Panc1 (cell line): ENCODE results near the gene INF2. TPM values are rescaled to one million over a fixed set of nuclear protein-coding genes. Genes with fewer than 3 reads are reported as not detected.

Source experiments
- ATAC-seq: fragments of 200-7000 bp; cut with Tn5 transposase; 2 replicates; pipeline ENCODE4 v1.9.1; 2020; ENCODE audit warnings: mild to moderate bottlenecking, moderate library complexity
- BruUV-seq: library from RNA; stranded (reverse); fragments of 400-500 nt; replicated peaks from 2 replicates; lab custom pipeline; 2021; lab: Mats Ljungman, UMichigan
- CTCF ChIA-PET: fragments of 300-600 bp; sonication (Branson Sonifier 250); formaldehyde crosslinking; loops from one replicate; lab custom pipeline; 2022; ENCODE audit warnings: antibody characterized with exemption; lab: Charles Lee
- POLR2A ChIA-PET: fragments of 300-600 bp; sonication (Branson Sonifier 250); formaldehyde crosslinking; loops from one replicate; lab custom pipeline; 2022; ENCODE audit warnings: antibody characterized with exemption; lab: Charles Lee
- DNase-seq: peaks from one replicate; pipeline ENCODE4 v3.0.0-alpha.2; 2010; ENCODE audit warnings: low read depth, low spot score
- H3K27ac ChIP-seq: 2 replicates; pipeline ENCODE4 v1.5.1; 2011; ENCODE audit warnings: mild to moderate bottlenecking, low read length, inconsistent platforms
- H3K27me3 ChIP-seq: fragments of 200-500 bp; sonication (Bioruptor generic); 2 replicates; pipeline ENCODE4 v1.6.0; 2014; ENCODE audit warnings: low read length, inconsistent platforms; ENCODE audit not compliant: control insufficient read depth, insufficient read depth
- H3K36me3 ChIP-seq: fragments of 200-500 bp; sonication (Bioruptor generic); 2 replicates; pipeline ENCODE4 v1.5.1; 2014; ENCODE audit warnings: inconsistent platforms, mild to moderate bottlenecking, low read length, moderate library complexity; ENCODE audit not compliant: control insufficient read depth, insufficient read depth
- H3K4me1 ChIP-seq: 2 replicates; pipeline ENCODE4 v1.5.1; 2011; ENCODE audit warnings: inconsistent platforms, mild to moderate bottlenecking, low read length, moderate library complexity; ENCODE audit not compliant: control insufficient read depth, insufficient read depth
- H3K4me3 ChIP-seq, 2 experiments: 2 replicates each; pipeline ENCODE4 v1.5.1; 2011 to 2012; ENCODE audit warnings: low read depth in 2 of 2, low read length in 2 of 2, mild to moderate bottlenecking in 2 of 2, inconsistent platforms in 1 of 2, moderate library complexity in 1 of 2
- H3K9me3 ChIP-seq: fragments of 200-500 bp; sonication (Bioruptor generic); 2 replicates; pipeline ENCODE4 v1.5.1; 2014; ENCODE audit warnings: low read depth, mild to moderate bottlenecking, inconsistent platforms, low read length, moderate library complexity; ENCODE audit not compliant: control insufficient read depth, insufficient read depth
- POLR2AphosphoS5 ChIP-seq: IDR thresholded peaks from 2 replicates; pipeline ENCODE4 v1.6.1; 2012; ENCODE audit warnings: mild to moderate bottlenecking, low read depth, low read length, moderate library complexity
- SIN3A ChIP-seq: IDR thresholded peaks from 2 replicates; pipeline ENCODE4 v1.6.1; 2012; ENCODE audit warnings: low read depth, mild to moderate bottlenecking, low read length, moderate library complexity, borderline replicate concordance; ENCODE audit not compliant: insufficient read depth
- TCF7L2 ChIP-seq: IDR thresholded peaks from 2 replicates; pipeline ENCODE4 v1.6.1; 2011; ENCODE audit warnings: mild to moderate bottlenecking, low read depth, low read length, inconsistent platforms
- in situ Hi-C: cut with HindIII; loops from 2 replicates; pipeline ENCODE4 v1.10.0; 2016; ENCODE audit warnings: low sequenced_read_pairs, low pct_unique_long_range_greater_than_20kb
- intact Hi-C: fragments of 100-400 bp; cut with micrococcal nuclease; formaldehyde crosslinking; loops from one replicate; pipeline ENCODE4 v1.10.0; 2022; ENCODE audit not compliant: unreplicated experiment
- total RNA-seq: library from RNA; stranded (reverse); gene quantifications from one replicate; pipeline ENCODE4 v1.2.1, GENCODE V29; 2021; ENCODE audit not compliant: unreplicated experiment
- TF ChIP-seq, protein P1 (sequence below): fragments of 450-650 bp; IDR thresholded peaks from 2 replicates; pipeline ENCODE4 v1.5.1; 2017; ENCODE audit warnings: mild to moderate bottlenecking
- TF ChIP-seq, protein P2 (sequence below), 2 experiments: IDR thresholded peaks; 2 replicates each; pipeline ENCODE4 v1.6.1; 2011 to 2012; ENCODE audit warnings: low read depth in 2 of 2, control low read depth in 1 of 2, low read length in 1 of 2, mild to moderate bottlenecking in 1 of 2, moderate library complexity in 1 of 2; ENCODE audit not compliant: insufficient read depth in 1 of 2

Gene INF2
- total RNA-seq, 1 experiment from 2014 or later: 195 TPM

DNA sequence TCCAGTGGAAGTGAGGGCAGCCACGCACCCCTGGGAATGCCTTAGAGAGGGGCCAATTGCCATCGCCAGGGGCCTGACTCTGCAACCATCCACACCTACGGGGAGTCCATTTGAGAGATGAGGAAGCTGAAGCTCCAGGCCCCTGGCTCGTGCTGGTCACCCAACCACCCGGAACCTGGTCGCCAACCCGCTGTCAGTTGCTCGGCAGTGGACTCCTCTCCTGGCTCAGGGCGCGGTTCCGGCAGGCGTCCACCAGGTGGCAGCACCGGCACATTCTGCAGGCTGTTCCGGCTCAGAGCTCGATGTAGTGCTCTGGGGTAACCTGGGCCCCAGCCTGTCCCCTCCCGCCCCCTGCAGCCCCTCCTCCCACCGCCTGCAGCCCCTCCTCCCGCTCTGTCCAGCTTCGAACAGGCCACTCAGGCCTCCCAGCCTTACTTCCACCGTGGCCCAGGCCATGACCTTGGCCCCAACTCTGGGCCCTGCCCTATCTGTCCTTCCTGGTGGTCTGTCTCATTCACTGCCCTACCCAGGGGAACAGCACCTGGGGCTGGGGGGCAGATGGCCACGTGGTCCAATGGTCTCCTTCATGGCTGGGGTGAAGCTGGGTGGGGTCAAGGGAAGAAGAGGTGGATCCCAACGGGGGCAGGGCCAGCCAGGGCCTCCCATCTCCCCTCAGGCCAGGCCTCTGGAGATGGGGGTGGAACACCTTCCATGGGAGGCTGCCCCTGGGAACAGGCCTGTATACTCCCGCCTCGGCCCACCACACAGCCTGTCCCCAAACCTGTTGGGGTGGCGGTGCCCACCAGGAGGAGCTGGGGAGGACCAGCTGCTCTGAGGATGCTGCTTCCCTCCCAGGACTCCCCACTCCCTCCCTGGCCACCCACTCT lies 79.3 kb downstream of the INF2 start:
- in situ Hi-C loops: no loop called here
- TF ChIP-seq SIN3A (0 out of 2 replicates have a peak, but pooled peaks have one; percentile 7), POLR2AphosphoS5 (peak; percentile 21; the same call in 1 of the 2 replicates), TCF7L2 (no peak)
- TF ChIP-seq, protein P1, sequence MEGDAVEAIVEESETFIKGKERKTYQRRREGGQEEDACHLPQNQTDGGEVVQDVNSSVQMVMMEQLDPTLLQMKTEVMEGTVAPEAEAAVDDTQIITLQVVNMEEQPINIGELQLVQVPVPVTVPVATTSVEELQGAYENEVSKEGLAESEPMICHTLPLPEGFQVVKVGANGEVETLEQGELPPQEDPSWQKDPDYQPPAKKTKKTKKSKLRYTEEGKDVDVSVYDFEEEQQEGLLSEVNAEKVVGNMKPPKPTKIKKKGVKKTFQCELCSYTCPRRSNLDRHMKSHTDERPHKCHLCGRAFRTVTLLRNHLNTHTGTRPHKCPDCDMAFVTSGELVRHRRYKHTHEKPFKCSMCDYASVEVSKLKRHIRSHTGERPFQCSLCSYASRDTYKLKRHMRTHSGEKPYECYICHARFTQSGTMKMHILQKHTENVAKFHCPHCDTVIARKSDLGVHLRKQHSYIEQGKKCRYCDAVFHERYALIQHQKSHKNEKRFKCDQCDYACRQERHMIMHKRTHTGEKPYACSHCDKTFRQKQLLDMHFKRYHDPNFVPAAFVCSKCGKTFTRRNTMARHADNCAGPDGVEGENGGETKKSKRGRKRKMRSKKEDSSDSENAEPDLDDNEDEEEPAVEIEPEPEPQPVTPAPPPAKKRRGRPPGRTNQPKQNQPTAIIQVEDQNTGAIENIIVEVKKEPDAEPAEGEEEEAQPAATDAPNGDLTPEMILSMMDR: peak; percentile 89
- TF ChIP-seq, protein P2, sequence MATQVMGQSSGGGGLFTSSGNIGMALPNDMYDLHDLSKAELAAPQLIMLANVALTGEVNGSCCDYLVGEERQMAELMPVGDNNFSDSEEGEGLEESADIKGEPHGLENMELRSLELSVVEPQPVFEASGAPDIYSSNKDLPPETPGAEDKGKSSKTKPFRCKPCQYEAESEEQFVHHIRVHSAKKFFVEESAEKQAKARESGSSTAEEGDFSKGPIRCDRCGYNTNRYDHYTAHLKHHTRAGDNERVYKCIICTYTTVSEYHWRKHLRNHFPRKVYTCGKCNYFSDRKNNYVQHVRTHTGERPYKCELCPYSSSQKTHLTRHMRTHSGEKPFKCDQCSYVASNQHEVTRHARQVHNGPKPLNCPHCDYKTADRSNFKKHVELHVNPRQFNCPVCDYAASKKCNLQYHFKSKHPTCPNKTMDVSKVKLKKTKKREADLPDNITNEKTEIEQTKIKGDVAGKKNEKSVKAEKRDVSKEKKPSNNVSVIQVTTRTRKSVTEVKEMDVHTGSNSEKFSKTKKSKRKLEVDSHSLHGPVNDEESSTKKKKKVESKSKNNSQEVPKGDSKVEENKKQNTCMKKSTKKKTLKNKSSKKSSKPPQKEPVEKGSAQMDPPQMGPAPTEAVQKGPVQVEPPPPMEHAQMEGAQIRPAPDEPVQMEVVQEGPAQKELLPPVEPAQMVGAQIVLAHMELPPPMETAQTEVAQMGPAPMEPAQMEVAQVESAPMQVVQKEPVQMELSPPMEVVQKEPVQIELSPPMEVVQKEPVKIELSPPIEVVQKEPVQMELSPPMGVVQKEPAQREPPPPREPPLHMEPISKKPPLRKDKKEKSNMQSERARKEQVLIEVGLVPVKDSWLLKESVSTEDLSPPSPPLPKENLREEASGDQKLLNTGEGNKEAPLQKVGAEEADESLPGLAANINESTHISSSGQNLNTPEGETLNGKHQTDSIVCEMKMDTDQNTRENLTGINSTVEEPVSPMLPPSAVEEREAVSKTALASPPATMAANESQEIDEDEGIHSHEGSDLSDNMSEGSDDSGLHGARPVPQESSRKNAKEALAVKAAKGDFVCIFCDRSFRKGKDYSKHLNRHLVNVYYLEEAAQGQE (IDR thresholded peaks at IDR 0.05; ENCODE audit: insufficient read depth in 1 of 2, low read depth in 2 of 2, low read length in 1 of 2): no peak
- ChIA-PET CTCF (interaction anchor here (1.4 to 1.5 kb wide), 2 partner anchors 16 to 58 kb away, joined by 5 to 10 read pairs; partner anchors contain the start of gene SIVA1), POLR2A (interaction anchor here (0.7 to 0.8 kb wide), 3 partner anchors 11 to 103 kb away, joined by 4 to 6 read pairs (median 5); no protein-coding TSS in a partner anchor)
- H3K27ac ChIP-seq: peak overlapping the region; percentile 69
- no TSS peak for BruUV-seq
- intact Hi-C loops: loop anchor here (5.0 kb wide), 1 partner anchor 59 kb away; no protein-coding TSS in a partner anchor
- no peaks in the 10 kb centered on the region for H3K9me3 ChIP-seq
- H3K36me3 ChIP-seq: no peaks in the 10 kb centered on the region; the same call in 1 of the 2 replicates
- H3K4me1 ChIP-seq: peaks cover 18% of the 10 kb centered on the region
- H3K4me3 ChIP-seq: no peak overlapping the region
- ATAC-seq (peak; percentile 87), DNase-seq (peak; percentile 45)
- no peaks in the 10 kb centered on the region for H3K27me3 ChIP-seq

DNA sequence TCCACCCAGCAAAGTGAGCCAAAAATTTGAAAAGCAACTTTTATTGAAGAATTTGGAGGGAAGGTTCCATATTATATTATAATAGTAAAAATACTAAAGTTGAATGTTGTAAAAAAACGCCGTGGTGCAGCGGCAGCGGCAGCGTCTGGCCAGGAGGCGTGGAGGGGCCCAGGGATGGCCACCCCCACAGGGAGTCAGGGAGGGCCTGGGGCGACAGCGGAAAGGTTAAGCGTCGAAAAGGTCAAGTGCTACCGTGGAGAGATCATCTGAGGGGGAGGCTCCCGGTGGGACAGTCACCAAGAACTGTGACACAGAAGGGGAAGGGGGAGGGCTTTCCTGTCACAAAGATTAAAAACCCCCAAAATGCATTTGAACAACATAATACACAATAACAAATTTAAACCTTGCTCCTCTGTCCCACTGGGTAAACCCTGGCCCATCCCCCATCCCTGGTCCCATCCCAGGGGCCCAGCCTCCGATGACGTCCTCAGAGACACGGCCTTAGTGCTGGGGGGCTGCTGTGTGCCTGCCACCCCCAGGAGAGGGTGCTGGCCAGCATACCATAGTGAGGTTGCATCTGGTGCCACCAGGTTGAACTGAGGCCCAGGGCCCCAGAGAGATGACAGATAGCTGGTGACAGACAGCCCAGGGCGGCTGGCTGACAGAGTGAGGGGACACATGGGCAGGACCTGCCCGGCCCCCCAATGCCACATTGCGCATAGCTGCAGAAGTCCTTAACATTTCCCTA lies 80.1 kb downstream of the INF2 start:
- CTCF ChIA-PET: interaction anchor here (0.7 to 1.5 kb wide), 2 partner anchors 51 to 57 kb away, joined by 3 to 10 read pairs; no protein-coding TSS in a partner anchor
- peaks cover 18% of the 10 kb centered on the region for H3K4me1 ChIP-seq
- H3K9me3 ChIP-seq: no peaks in the 10 kb centered on the region
- peak overlapping the region; percentile 69; the same call in 1 of the 2 replicates for H3K27ac ChIP-seq
- H3K27me3 ChIP-seq: no peaks in the 10 kb centered on the region
- in situ Hi-C loops (no loop called here), intact Hi-C loops (loop anchor here (5.0 kb wide), 1 partner anchor 58 kb away; no protein-coding TSS in a partner anchor)
- TSS peak; percentile 95 for BruUV-seq
- H3K36me3 ChIP-seq: no peaks in the 10 kb centered on the region; the same call in 1 of the 2 replicates
- TF ChIP-seq SIN3A (no peak), POLR2AphosphoS5 (0 out of 2 replicates have a peak, but pooled peaks have one; percentile 3)
- POLR2A ChIA-PET: interaction anchor here (0.8 kb wide), 2 partner anchors 12 to 51 kb away, joined by 4 to 5 read pairs; no protein-coding TSS in a partner anchor
- no peak for DNase-seq
- H3K4me3 ChIP-seq: no peak overlapping the region
- ATAC-seq: 0 out of 2 replicates have a peak, but pooled peaks have one; percentile 3
